GM12865 (cell line): ENCODE data around the gene SERINC5.

ENCODE experiments used
- DNase-seq: peaks from one replicate; pipeline ENCODE4 v3.0.0; 2010; ENCODE audit warnings: low read depth
- H3K4me3 ChIP-seq: 2 replicates; pipeline ENCODE4 v1.5.1; 2011; ENCODE audit warnings: mild to moderate bottlenecking, low read depth, low read length, control low read depth
- CTCF ChIP-seq: IDR thresholded peaks from 2 replicates; pipeline ENCODE4 v1.5.1; 2011; ENCODE audit warnings: low read length, control low read depth, low read depth, inconsistent platforms; ENCODE audit not compliant: insufficient read depth; ENCODE audit errors: missing control alignments

SERINC5 gene

DNA sequence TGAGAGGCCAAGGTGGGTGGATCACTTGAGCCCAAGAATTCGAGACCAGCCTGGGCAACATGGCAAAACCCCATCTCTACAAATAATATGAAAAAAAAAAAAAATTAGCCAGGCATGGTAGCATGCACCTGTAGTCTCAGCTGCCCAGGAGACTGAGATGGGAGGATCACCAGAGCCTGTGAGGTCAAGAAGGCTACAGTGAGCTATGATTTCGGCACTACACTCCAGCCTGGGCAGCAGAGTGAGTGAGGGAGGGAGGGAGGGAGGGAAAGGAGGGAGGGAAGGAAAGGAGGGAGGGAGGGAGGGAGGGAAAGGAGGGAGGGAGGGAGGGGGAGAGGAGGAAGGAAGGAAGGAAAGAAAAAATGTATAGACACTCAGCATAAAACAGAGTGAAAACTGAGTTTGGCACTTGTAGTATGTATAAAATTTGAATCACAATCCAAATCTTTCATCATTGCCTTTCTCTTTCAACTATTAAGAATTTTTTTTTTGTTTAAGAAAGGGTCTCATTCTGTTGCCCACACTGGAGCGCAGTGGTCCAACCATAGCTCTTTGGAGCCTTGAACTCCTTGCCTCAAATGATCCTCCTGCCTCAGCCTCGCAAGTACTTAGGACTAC lies 27.8 kb downstream of the SERINC5 start:
- no peak for TF ChIP-seq CTCF
- no peak for DNase-seq
- no peak overlapping the region for H3K4me3 ChIP-seq

GRCh38 chr5:80225934-80226326 lies 29.9 kb downstream of the SERINC5 start:
- no peak for TF ChIP-seq CTCF
- DNase-seq = no peak
- H3K4me3 ChIP-seq = no peak overlapping the region

- DNase-seq = no peak
These were observed 30.5 kb downstream of the SERINC5 start for GRCh38 chr5:80225189-80225933.

GRCh38 chr5:80223561-80223960 lies 32.3 kb downstream of the SERINC5 start:
- no peak for TF ChIP-seq CTCF
- H3K4me3 ChIP-seq = no peak overlapping the region
- no peak for DNase-seq

More at GRCh38 chr5:80225189-80225933, 30.5 kb downstream of the SERINC5 start:
- no peak overlapping the region for H3K4me3 ChIP-seq
- TF ChIP-seq CTCF = no peak

GRCh38 chr5:80220245-80220897 lies 35.5 kb downstream of the SERINC5 start:
- no peak for DNase-seq
- no peak overlapping the region for H3K4me3 ChIP-seq
- TF ChIP-seq CTCF = no peak

DNA sequence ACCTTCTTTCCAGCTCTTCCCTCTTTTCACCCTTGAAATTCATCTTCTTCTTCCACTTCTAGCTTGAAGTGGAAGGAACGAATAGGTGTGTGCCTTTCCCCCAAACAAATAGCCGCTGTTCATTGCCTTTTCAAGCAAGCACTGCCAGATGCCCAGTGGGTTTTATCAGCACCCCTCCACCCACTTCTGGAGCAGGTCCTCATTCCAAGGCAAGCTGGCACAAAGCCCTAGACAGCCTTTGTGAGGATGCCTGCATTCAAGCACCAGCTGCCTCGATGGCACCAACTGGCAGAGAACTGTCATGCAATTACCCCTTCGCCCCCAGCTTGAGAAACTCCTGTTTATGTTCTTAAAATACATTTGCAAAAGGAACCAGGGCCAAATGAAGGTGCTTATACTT lies 36.5 kb downstream of the SERINC5 start:
- DNase-seq = no peak
- no peak overlapping the region for H3K4me3 ChIP-seq
- TF ChIP-seq CTCF = no peak
